CD14-positive monocyte (primary cell): ENCODE measurements around the gene FHIT. TPM values are rescaled to one million over a fixed set of nuclear protein-coding genes. Genes with fewer than 3 reads are reported as not detected.

ENCODE experiments used
- DNase-seq, 3 donors: peaks; one replicate each; pipeline ENCODE4 v3.0.0-alpha.2; 2011 to 2022
- H2AFZ ChIP-seq: 2 replicates; pipeline ENCODE4 v1.6.0; 2012; ENCODE audit warnings: mild to moderate bottlenecking, low read depth, low read length, inconsistent platforms; ENCODE audit not compliant: insufficient read depth, poor library complexity, severe bottlenecking
- H3K27ac ChIP-seq, 2 donors: 1 replicate in 1 of 2; 2 replicates in 1 of 2; pipeline ENCODE4 v1.5.1; 2012 to 2013; ENCODE audit warnings: low read length in 2 of 2, control low read depth in 1 of 2, inconsistent platforms in 1 of 2, low read depth in 1 of 2, mild to moderate bottlenecking in 1 of 2
- H3K27me3 ChIP-seq, 2 donors: one replicate each; pipeline versions ENCODE4 v1.6.0 to v1.6.1; 2011 to 2013; ENCODE audit warnings: low read length in 2 of 2; ENCODE audit not compliant: control insufficient read depth in 2 of 2, insufficient read depth in 2 of 2
- H3K36me3 ChIP-seq, 2 donors: replicated peaks in 1 of 2; 1 replicate in 1 of 2; 2 replicates in 1 of 2; pipeline versions ENCODE4 v1.5.1 to v1.6.1; 2012 to 2013; ENCODE audit warnings: low read length in 2 of 2, control low read depth in 1 of 2, inconsistent platforms in 1 of 2, mild to moderate bottlenecking in 1 of 2; ENCODE audit not compliant: insufficient read depth in 2 of 2, control insufficient read depth in 1 of 2
- H3K4me1 ChIP-seq, 2 donors: 1 replicate in 1 of 2; 2 replicates in 1 of 2; pipeline versions ENCODE4 v1.5.1 to v1.6.1; 2012 to 2013; ENCODE audit warnings: low read length in 2 of 2, control low read depth in 1 of 2, inconsistent platforms in 1 of 2, mild to moderate bottlenecking in 1 of 2, moderate library complexity in 1 of 2; ENCODE audit not compliant: insufficient read depth in 2 of 2, control insufficient read depth in 1 of 2
- H3K4me2 ChIP-seq: replicated peaks from 2 replicates; pipeline ENCODE3; 2012; ENCODE audit warnings: low read length, moderate library complexity, mild to moderate bottlenecking; ENCODE audit not compliant: poor library complexity, severe bottlenecking; ENCODE audit errors: extremely low read depth
- H3K4me3 ChIP-seq, 3 experiments: fragments of 200-600 bp in 1 of 3; sonication (generic) in 1 of 3; replicated peaks in 1 of 3; 1 replicate in 2 of 3; 2 replicates in 1 of 3; pipeline ENCODE4 v1.5.1; 2011 to 2013; ENCODE audit warnings: low read length in 3 of 3, mild to moderate bottlenecking in 3 of 3, control low read depth in 2 of 3, low read depth in 2 of 3, inconsistent platforms in 1 of 3, moderate library complexity in 1 of 3
- H3K79me2 ChIP-seq: 2 replicates; pipeline ENCODE4 v1.6.0; 2012; ENCODE audit warnings: mild to moderate bottlenecking, control low read depth, inconsistent platforms, low read length, moderate library complexity; ENCODE audit not compliant: insufficient read depth
- H3K9ac ChIP-seq: 2 replicates; pipeline ENCODE4 v1.6.0; 2017; ENCODE audit warnings: low read length, mild to moderate bottlenecking; ENCODE audit not compliant: insufficient read depth, poor library complexity, severe bottlenecking
- H3K9me3 ChIP-seq, 2 donors: replicated peaks in 1 of 2; 1 replicate in 1 of 2; 2 replicates in 1 of 2; pipeline versions ENCODE4 v1.5.1 to v1.6.1; 2012 to 2013; ENCODE audit warnings: low read length in 2 of 2, control low read depth in 1 of 2; ENCODE audit not compliant: control insufficient read depth in 1 of 2, insufficient read depth in 1 of 2
- H4K20me1 ChIP-seq: 2 replicates; pipeline ENCODE4 v1.6.0; 2012; ENCODE audit warnings: mild to moderate bottlenecking, low read length, control low read depth, moderate library complexity; ENCODE audit not compliant: insufficient read depth
- H3K27ac Mint-ChIP-seq, 7 donors: one replicate each; pipeline ENCODE4 v1.8.0; 2020; ENCODE audit warnings: mild to moderate bottlenecking in 7 of 7, mixed read lengths in 7 of 7, moderate library complexity in 6 of 7, inconsistent platforms in 2 of 7
- H3K27me3 Mint-ChIP-seq, 3 donors: one replicate each; pipeline ENCODE4 v1.8.0; 2021 to 2022; ENCODE audit warnings: low read depth in 3 of 3, mild to moderate bottlenecking in 3 of 3, mixed read lengths in 3 of 3, moderate library complexity in 3 of 3, inconsistent platforms in 1 of 3
- H3K36me3 Mint-ChIP-seq, 2 donors: one replicate each; pipeline ENCODE4 v1.8.0; 2020; ENCODE audit warnings: mixed read lengths in 2 of 2, inconsistent platforms in 1 of 2, mild to moderate bottlenecking in 1 of 2
- H3K4me1 Mint-ChIP-seq: one replicate; pipeline ENCODE4 v1.8.0; 2020; ENCODE audit warnings: mild to moderate bottlenecking, mixed read lengths
- H3K4me3 Mint-ChIP-seq, 2 donors: one replicate each; pipeline ENCODE4 v1.8.0; 2020; ENCODE audit warnings: mild to moderate bottlenecking in 2 of 2, mixed read lengths in 2 of 2, moderate library complexity in 1 of 2
- H3K9me3 Mint-ChIP-seq, 7 donors: one replicate each; pipeline ENCODE4 v1.8.0; 2020 to 2022; ENCODE audit warnings: mixed read lengths in 7 of 7, mild to moderate bottlenecking in 6 of 7, moderate library complexity in 6 of 7, inconsistent platforms in 2 of 7
- WGBS: methylation state at CpG from one replicate; pipeline ENCODE4 v1.1.5; 2013; ENCODE audit warnings: missing lambda C conversion rate; ENCODE audit not compliant: insufficient coverage; 5-methylcytosine and 5-hydroxymethylcytosine counted together
- intact Hi-C, 2 donors: fragments of 100-400 bp; cut with micrococcal nuclease; formaldehyde crosslinking; loops; one replicate each; pipeline versions ENCODE4 v1.15.0 to v1.15.1; 2023
- polyA plus RNA-seq, 3 donors: library from polyadenylated mRNA; depleted of rRNA in 1 of 3; unstranded in 2 of 3; stranded (reverse) in 1 of 3; fragments of 300-500 nt in 2 of 3; fragments of >200 nt in 1 of 3; fragmentation: Illumina TruSeq in 2 of 3; gene quantifications; 1 replicate in 2 of 3; 2 replicates in 1 of 3; pipeline ENCODE4 v1.2.3, GENCODE V29; 2012 to 2021
- TF ChIP-seq, protein P1 (sequence below): fragments of 200-600 bp; IDR thresholded peaks from one replicate; pipeline ENCODE4 v1.8.0; 2022; ENCODE audit warnings: antibody characterized with exemption, mild to moderate bottlenecking

The FHIT gene
- polyA plus RNA-seq, 3 donors, result 1.7 to 3.4 (median 3.2) TPM

DNA sequence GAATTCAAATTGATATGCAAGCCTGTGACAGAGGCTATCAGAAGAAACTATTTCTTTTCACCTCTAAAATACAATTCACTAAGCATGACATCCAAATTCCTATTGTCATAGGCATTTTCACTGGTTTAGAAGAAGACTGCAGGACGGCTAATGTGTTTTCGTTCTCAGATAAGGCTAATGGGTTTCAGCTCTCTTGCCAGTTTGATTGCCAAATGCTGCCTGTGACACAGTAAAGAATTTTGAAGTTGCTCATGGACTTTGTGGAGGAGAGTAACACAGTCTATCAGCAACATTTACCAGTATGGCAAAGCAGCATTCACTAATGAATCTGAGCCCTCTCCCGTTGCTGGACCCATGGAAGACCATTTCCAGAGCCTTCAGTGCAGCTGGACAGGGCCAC is 948.1 kb downstream of the FHIT start:
- no peak overlapping the region for H2AFZ ChIP-seq
- no peaks in the 10 kb centered on the region for H3K79me2 ChIP-seq
- intact Hi-C loops, result no loop called here
- no peak overlapping the region for H3K9ac ChIP-seq
- peaks cover 0 to 9% (median 5%) of the 10 kb centered on the region in 7 donors for H3K9me3 Mint-ChIP-seq
- DNase-seq, result no peak
- no peaks in the 10 kb centered on the region for H3K27me3 Mint-ChIP-seq
- TF ChIP-seq, protein P1, sequence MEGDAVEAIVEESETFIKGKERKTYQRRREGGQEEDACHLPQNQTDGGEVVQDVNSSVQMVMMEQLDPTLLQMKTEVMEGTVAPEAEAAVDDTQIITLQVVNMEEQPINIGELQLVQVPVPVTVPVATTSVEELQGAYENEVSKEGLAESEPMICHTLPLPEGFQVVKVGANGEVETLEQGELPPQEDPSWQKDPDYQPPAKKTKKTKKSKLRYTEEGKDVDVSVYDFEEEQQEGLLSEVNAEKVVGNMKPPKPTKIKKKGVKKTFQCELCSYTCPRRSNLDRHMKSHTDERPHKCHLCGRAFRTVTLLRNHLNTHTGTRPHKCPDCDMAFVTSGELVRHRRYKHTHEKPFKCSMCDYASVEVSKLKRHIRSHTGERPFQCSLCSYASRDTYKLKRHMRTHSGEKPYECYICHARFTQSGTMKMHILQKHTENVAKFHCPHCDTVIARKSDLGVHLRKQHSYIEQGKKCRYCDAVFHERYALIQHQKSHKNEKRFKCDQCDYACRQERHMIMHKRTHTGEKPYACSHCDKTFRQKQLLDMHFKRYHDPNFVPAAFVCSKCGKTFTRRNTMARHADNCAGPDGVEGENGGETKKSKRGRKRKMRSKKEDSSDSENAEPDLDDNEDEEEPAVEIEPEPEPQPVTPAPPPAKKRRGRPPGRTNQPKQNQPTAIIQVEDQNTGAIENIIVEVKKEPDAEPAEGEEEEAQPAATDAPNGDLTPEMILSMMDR, result no peak
- H3K27me3 ChIP-seq, result no peaks in the 10 kb centered on the region
- H3K4me3 ChIP-seq, result no peak overlapping the region
- no peaks in the 10 kb centered on the region for H3K4me1 Mint-ChIP-seq
- no peaks in the 10 kb centered on the region for H3K4me1 ChIP-seq
- H3K9me3 ChIP-seq, result peaks cover 6 to 7% of the 10 kb centered on the region in 2 donors
- no peak overlapping the region for H3K4me2 ChIP-seq
- H3K4me3 Mint-ChIP-seq, result no peak overlapping the region
- H3K27ac Mint-ChIP-seq, result no peak overlapping the region
- H3K36me3 ChIP-seq, result no peaks in the 10 kb centered on the region
- H4K20me1 ChIP-seq, result no peaks in the 10 kb centered on the region
- no peaks in the 10 kb centered on the region for H3K36me3 Mint-ChIP-seq
- H3K27ac ChIP-seq, result no peak overlapping the region
- WGBS, result 100% methylated on average over 3 of the region's 3 CpGs

DNA sequence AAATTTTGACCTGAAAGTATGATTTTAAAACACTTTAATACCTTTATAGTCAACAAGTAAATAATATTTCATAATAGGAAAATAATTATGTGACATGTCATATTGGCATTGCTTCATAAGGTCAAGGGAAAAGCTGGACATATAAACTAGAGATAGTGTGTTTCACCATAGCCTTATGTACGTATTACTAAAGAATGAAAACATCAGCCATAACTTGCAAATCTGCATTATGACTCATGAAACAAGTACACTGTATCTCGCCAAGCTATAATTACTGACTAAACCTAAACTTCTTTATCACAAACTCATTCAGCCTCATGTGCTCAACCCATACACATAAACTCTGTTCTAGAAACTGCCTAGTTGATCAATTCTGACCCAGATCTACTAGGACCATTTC is 950.1 kb downstream of the FHIT start:
- no peak overlapping the region for H3K4me3 Mint-ChIP-seq
- Histone ChIP-seq H4K20me1 (no peaks in the 10 kb centered on the region), H2AFZ (no peak overlapping the region), H3K4me3 (no peak overlapping the region), H3K9ac (no peak overlapping the region), H3K36me3 (no peaks in the 10 kb centered on the region), H3K79me2 (no peaks in the 10 kb centered on the region), H3K9me3 (peaks cover 9 to 12% of the 10 kb centered on the region in 2 donors), H3K4me1 (no peaks in the 10 kb centered on the region), H3K27me3 (no peaks in the 10 kb centered on the region), H3K27ac (no peak overlapping the region), H3K4me2 (no peak overlapping the region)
- no peak for DNase-seq
- H3K4me1 Mint-ChIP-seq, result no peaks in the 10 kb centered on the region
- no peaks in the 10 kb centered on the region for H3K27me3 Mint-ChIP-seq
- 83% methylated on average over 2 of the region's 2 CpGs for WGBS
- intact Hi-C loops, result no loop called here
- H3K9me3 Mint-ChIP-seq, result peaks cover 0 to 12% (median 8%) of the 10 kb centered on the region in 7 donors
- H3K27ac Mint-ChIP-seq, result no peak overlapping the region
- TF ChIP-seq, protein P1, result no peak
- no peaks in the 10 kb centered on the region for H3K36me3 Mint-ChIP-seq
